Retinal pigment epithelial cell (primary cell): Measurements from ENCODE around the gene TMEM87B.
A peak's percentile ranks its signal among the peaks of the same experiment; 100 is the strongest.

Experiments used
- DNase-seq: peaks from one replicate; pipeline ENCODE4 v3.0.0-alpha.2; 2010; ENCODE audit warnings: low read depth
- H3K4me3 ChIP-seq: 2 replicates; pipeline ENCODE4 v1.5.1; 2011; ENCODE audit warnings: mild to moderate bottlenecking, low read length, control low read depth, moderate library complexity
- TF ChIP-seq, protein P1 (sequence below): conservative IDR thresholded peaks from 2 replicates; pipeline ENCODE4 v1.5.1; 2011; ENCODE audit warnings: low read depth, low read length, control low read depth, inconsistent platforms

TMEM87B gene

DNA sequence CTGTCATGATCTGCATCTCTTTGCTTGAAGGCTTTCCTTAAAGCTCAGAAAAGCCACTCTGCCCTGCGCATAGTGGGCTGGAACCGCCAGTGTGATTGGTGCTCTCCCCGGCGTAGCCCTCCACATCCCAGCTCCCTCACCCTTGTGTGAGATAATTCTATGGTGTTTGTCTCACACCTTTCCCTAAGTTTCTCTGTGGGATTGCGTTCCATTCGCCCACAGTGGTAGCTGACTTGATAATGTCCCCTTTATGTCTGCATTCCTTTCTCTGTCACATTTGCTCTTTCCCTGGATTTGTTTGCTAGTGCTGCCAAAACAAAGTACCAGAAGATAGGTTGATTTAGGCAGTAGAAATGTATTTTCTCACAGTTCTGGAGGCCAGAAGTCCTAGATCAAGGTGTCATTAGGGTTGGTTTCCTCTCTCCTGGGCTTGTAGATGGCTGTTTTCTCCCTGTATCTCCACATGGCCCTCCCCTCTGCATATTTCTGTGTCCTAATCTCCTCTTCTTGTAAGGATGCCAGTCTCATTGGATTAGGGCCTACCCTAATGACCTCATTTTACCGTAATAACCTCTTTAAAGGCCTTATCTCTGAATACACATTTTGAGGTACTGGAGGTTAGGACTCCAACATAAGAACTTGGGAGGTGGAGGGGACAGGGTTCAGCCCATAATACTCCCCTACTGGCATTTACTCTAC lies 7.4 kb upstream of the TMEM87B start:
- H3K4me3 ChIP-seq, result no peak overlapping the region
- DNase-seq, result no peak
- TF ChIP-seq, protein P1, sequence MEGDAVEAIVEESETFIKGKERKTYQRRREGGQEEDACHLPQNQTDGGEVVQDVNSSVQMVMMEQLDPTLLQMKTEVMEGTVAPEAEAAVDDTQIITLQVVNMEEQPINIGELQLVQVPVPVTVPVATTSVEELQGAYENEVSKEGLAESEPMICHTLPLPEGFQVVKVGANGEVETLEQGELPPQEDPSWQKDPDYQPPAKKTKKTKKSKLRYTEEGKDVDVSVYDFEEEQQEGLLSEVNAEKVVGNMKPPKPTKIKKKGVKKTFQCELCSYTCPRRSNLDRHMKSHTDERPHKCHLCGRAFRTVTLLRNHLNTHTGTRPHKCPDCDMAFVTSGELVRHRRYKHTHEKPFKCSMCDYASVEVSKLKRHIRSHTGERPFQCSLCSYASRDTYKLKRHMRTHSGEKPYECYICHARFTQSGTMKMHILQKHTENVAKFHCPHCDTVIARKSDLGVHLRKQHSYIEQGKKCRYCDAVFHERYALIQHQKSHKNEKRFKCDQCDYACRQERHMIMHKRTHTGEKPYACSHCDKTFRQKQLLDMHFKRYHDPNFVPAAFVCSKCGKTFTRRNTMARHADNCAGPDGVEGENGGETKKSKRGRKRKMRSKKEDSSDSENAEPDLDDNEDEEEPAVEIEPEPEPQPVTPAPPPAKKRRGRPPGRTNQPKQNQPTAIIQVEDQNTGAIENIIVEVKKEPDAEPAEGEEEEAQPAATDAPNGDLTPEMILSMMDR, result no peak

DNA sequence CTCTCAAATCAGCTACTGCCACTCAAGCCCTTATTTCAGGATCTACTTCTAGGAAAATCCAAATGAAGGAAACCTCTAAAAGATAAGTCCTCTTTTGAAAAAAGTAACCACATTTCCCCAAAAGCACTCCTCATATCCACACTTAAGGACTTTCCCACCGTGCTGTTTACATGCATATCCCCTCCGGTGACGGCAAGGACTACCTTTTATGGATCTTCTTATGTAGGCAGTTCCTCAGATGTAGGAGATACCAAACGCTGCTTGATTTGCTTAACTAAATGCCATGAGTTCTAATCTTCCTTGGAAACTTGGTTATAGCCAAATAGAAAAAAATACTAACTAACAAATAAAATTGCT lies 6.9 kb upstream of the TMEM87B start:
- DNase-seq, result no peak
- H3K4me3 ChIP-seq, result no peak overlapping the region
- TF ChIP-seq, protein P1, result no peak

DNA sequence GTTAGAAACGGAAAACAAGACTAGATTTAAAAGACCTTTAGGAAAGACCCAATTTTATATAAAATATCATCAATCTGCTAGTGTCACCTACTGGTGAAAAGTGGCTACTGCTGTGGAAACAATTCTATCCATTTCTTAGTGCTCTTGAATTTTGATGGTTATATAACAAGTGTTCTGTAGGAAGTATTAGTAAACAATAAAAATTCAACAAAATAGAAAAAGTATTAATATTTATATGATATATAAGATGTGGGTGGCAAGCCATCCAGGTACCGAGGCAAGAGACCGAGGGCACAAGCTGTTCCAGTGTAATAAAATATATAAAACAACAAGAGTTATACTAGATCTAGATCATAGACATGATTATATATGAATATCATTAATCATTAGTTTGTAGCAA lies 6.2 kb upstream of the TMEM87B start:
- no peak for DNase-seq
- no peak overlapping the region for H3K4me3 ChIP-seq
- TF ChIP-seq, protein P1, result peak; percentile 84

DNA sequence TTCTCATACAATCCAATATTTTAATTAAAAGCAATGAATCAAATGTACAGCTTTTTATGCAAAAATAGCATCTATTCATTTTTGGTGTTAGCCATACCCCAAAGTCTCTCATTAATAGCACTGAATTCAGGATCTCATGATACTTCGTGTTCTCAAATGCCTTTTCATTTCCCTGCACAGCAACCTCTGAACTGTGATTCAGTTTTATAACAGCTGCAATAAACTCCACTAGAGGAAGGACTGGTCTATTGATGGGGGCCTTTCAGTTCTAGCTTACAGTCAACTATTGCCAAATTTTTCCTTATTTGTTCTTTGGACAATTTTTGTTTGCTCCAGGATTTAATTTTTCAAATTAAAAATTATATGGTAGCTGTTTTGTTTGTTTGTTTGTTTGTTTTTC lies 4.8 kb upstream of the TMEM87B start:
- H3K4me3 ChIP-seq, result no peak overlapping the region
- TF ChIP-seq, protein P1, result no peak
- no peak for DNase-seq

DNA sequence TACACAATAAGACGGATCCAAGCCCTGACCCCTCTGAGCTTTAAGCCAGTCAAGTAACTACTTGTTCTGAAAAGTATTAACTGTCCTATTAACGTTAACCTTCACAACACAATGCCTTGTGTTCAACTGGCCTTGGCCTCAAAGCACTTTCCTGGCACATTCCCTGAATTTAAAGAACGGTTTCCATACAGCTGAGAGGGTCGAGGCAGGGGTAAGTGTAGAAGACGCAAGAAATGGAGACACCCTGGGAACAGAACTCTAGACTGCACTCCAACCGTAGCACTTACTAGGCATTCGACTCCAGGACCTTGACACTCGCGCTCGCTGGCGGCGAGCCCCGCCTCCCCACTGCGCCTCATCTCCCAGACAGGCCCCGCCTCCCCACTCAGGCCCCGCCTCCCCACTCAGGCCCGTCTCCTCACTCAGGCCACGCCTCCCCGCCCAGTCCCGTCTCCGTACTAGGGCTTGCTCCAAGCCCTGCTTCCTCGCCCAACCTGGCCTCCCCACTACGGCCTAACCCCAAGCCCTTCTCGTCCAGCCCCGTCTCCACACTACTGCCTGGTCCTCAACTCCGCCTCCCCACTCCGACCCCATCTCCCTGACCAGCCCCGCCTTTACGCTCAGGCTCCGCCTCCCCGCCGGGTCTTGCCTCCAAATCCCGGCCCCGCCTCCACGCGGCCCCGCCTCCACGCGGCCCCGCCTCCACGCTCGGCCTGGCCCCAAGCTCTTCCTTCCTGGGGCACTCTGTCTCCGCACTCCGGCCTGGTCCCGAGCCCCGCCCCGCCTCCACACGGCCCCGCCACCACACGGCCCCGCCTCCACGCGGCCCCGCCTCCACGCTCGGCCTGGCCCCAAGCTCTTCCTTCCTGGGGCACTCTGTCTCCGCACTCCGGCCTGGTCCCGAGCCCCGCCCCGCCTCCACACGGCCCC lies 887 bp upstream of the TMEM87B start:
- peak; percentile 82 for DNase-seq
- TF ChIP-seq, protein P1, result no peak
- H3K4me3 ChIP-seq, result peak overlapping the region; percentile 83

DNA sequence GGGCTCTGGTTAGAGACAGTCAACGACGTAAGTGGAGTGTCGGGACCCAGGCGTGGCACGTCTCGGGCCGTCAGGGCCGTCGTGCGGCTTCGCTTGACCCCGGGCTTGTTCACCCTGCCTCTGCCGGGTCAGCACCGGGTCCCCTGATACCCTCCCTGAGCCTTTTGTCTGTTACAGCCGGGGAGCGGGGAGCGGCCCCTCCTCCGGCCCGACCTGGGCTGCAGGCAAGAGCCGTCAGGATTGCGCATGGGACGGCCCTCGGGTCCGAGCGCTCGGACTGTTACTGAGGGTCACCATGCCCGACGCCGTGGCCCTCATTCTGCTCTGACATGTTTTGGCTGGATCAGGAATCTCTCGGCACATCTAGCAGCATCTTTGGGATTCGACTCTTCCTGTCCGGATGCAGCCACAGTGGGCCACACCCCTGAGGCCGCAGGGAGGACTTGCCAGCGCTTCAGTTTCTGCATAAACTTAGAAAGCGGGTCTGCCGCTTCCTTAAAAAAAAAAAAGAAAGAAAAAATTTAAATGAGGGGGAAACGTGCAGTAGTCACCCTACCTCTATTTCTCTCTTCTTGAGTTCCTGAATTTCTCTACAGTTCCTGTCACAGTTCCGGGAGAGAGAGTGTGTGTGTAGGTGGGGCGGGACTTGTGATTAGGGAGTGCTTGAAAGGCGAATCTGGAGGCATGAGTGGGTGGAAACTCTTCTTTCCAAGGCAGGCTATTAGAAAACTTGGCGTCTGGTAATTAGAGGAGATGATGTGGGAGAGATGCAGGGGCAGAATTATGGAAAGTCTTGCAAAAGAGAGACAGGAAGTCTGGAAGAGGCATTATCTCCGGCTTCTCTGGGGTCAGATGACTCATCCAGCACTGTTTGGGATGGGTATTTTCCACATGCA lies 909 bp downstream of the TMEM87B start:
- DNase-seq, result no peak
- TF ChIP-seq, protein P1, result no peak
- peak overlapping the region; percentile 80 for H3K4me3 ChIP-seq
